AG10803 (cell line): ENCODE results near the gene MYL11.

Source experiments
- DNase-seq: peaks from one replicate; pipeline ENCODE4 v3.0.0; 2010; ENCODE audit warnings: low read depth
- H3K4me3 ChIP-seq: 2 replicates; pipeline ENCODE4 v1.5.1; 2011; ENCODE audit warnings: mild to moderate bottlenecking, low read length, control low read depth
- TF ChIP-seq, protein P1 (sequence below): conservative IDR thresholded peaks from 2 replicates; pipeline ENCODE4 v1.5.1; 2011; ENCODE audit warnings: mild to moderate bottlenecking, low read length, control low read depth, inconsistent platforms

MYL11 gene

DNA sequence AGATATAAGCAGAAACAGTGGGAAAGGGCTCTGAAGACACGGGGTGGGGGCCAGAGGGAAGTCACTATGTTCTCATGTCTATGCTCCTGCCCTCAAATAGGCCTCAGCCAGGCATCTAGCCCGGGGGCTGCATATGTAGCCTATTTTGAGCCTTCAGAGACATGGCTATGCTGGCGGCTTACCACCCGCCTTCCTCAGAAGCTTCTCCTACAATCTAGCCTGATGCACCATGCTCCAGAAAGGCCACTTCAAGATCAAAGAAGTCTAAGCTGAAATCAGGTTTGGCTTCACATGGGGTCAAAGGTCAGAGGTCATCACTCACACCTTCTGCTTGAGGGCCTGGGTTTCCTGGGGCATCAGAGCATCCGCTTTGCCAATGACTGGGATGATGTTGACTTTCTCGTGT lies 6.2 kb downstream of the MYL11 start:
- TF ChIP-seq, protein P1, sequence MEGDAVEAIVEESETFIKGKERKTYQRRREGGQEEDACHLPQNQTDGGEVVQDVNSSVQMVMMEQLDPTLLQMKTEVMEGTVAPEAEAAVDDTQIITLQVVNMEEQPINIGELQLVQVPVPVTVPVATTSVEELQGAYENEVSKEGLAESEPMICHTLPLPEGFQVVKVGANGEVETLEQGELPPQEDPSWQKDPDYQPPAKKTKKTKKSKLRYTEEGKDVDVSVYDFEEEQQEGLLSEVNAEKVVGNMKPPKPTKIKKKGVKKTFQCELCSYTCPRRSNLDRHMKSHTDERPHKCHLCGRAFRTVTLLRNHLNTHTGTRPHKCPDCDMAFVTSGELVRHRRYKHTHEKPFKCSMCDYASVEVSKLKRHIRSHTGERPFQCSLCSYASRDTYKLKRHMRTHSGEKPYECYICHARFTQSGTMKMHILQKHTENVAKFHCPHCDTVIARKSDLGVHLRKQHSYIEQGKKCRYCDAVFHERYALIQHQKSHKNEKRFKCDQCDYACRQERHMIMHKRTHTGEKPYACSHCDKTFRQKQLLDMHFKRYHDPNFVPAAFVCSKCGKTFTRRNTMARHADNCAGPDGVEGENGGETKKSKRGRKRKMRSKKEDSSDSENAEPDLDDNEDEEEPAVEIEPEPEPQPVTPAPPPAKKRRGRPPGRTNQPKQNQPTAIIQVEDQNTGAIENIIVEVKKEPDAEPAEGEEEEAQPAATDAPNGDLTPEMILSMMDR, result no peak
- no peak for DNase-seq
- H3K4me3 ChIP-seq, result no peak overlapping the region

DNA sequence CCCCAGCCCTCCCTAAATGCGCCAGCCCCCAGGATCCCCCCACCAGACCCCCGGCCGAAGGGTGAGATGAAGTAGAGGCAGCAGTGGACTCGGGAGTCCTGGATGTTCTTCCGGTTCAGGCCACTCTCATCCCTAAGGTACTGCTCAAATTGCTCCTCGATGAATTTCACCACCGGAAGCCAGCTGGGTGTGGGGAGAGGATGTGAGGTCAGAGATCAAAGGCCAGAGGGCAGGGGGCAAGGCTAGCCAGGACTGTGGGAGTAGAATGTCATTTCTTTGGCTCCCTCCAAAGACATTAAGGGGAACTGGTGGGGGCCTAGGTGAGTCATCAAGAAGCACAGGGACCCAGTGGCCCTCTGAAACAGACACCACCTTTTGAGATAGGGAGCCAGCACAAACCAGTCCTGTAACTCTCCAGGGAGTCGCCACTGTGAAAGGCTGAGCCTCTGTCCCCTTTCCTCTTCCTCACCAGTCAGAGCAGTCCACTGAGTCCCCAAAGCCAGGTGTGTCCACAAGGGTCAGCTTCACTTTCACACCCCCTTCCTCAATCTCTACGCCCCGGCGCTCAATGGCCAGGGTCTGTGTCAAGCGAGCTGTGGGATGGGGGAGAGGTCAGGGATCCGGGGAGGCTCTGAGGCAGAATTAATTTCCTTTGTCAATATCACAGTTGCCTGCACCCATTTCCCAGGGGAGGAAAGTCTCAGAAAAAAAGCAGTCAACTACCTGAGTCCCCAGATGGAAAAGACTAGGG lies 6.9 kb downstream of the MYL11 start:
- DNase-seq, result no peak
- TF ChIP-seq, protein P1, result no peak
- no peak overlapping the region for H3K4me3 ChIP-seq

DNA sequence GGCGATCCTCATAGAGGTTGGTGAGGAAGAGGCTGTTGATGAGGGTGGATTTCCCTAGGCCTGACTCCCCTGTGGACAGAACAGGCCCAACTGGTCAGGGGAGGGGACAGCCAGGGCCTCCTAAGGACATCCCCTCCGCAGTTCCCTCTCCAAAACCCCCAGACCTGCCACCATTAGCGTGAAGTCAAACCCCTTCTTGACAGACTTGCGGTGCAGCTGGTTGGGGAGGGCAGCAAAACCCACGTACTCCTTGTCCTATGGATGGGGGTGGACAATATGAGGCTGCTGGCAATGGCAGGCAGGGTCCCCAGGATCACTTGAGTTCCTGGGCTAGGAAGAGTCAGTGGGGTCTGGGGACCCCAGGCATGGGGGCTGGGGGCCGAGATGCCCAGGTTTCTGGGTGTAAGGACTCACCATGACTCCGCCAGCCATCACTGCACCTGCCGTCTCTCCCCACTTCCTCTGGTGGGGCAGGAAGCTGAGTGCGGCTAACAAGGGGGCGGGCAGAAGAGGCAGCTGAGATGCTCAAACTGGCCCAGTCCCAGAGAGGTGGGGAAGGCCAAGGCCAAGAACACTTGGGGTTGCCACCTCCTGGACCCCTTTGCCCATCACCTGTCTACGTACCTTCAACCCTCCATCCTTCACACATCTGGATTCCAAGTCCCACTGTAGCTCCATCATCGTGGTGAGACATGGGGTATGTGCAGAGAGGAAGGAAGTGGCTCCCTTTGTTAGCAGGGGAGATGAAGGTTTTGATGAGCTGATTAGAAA lies 7.7 kb downstream of the MYL11 start, which contains the start of gene SEPTIN1:
TSS of gene SEPTIN1 (minus strand) at position 451 of the 771 bp plus-strand sequence. CDS start at position 432, 19 bp downstream.
- DNase-seq, result no peak
- no peak within 1 kb of the TSS for H3K4me3 ChIP-seq
- TF ChIP-seq, protein P1, result no peak

DNA sequence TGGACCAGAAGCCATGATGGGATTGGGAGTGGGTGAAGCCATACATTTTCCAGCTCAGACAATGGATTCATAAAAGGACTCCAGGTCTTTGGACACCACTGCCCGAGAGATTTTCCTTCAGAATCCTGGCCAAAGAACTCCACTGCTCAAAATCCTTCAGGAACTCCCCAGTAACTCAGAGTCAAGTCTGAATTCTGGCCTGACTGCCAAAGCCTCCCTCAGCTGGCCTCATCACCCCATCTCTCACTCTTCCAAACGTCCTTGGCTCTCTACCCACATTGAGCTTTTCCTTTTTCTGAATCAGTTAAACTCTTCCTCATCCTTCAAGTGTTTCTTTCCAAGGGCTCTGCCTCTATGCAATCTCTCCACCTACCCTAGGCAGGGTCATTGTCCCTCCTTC lies 8.9 kb downstream of the MYL11 start:
- TF ChIP-seq, protein P1, result no peak
- H3K4me3 ChIP-seq, result no peak overlapping the region
- no peak for DNase-seq

DNA sequence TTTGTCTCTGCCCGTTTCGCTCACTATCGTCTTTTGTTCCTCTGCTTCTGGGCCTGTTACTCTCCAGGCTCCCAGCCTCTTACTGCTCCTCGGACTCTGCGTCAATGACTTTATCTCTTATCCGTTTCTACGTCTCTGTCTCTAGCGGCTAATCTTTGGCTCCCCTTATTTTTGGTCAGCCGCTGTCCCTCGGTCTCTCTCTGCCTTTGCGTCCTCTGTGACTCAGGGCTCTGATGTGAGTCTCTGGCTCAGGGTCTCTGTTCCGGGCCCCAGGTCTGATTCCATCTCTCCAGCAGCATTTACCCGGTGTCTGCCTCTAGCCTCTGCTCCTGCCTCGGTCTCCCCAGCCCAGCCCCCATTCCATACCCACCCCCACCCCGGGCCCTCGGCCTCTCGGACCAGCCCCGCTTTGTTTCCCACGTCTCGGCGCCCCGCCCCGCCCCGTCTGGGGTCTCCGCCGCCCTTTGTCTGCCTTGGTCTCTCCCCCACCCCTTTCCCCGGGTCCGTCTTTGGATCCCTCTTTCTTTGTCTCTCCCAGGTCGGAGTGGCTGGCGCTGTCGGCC lies 20.1 kb downstream of the MYL11 start:
- TF ChIP-seq, protein P1, result no peak
- DNase-seq, result no peak
- H3K4me3 ChIP-seq, result peak overlapping the region; percentile 82

DNA sequence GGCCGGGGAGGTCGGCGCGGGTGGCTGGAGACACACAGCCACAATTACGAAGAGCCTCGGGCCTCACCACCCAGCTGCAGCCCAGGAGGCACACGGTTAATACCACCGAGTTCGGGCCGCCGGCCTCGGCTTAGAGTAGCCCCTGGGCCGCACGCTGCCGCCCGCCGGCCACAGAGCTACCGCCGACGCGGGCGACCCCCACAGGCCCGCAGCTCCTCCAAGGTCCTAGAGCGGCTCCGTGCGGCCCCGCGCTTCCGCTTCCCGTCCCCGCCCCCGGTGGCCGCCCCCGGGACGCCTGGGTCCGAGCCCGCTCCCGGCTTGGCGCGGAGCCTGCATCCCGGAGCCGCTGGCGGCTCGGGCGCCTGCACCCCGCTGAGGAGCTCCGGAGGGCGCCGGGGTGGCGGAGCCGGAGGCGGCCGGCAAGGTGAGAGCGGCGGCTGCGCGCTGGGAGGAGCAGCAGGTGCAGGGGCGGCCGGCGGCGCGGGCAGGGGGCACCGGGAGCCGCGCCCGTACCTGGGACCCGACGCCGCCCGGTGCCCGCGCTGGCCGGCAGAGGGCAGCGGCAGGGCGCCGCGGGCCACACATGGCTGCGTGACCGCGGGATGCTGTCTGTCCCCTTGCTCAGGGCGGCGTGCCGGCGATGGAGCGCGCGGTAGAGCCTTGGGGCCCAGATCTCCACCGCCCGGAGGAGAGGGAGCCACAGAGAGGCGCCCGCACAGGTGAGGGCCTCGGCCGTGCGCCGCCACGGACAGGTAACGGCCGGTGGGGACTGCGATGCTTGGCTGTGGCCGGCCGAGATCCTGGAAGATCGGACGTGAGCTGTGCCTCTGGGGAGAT lies 20.8 kb downstream of the MYL11 start, which contains the start of gene ZNF48:
TSS of gene ZNF48 (plus strand) at position 266 of the 837 bp plus-strand sequence. CDS start at position 641, 375 bp downstream.
- peak; percentile 93 for DNase-seq
- peak within 1 kb of the TSS; percentile 82 for H3K4me3 ChIP-seq
- TF ChIP-seq, protein P1, result peak; percentile 8; the same call in 1 of the 2 replicates
